ENCODE results near the gene CNGB1. TPM values are rescaled to one million over a fixed set of nuclear protein-coding genes. Genes with fewer than 3 reads are reported as not detected.
"Not testable (repeated sequence)": the region's sequence is repeated elsewhere in the genome, so short reads cannot be mapped to it uniquely, and the experiment has no call there.

The CNGB1 gene
- total and polyA plus RNA-seq, 8 donors = 0.08 to 18.0 (median 0.73) TPM; not detected in 5

DNA sequence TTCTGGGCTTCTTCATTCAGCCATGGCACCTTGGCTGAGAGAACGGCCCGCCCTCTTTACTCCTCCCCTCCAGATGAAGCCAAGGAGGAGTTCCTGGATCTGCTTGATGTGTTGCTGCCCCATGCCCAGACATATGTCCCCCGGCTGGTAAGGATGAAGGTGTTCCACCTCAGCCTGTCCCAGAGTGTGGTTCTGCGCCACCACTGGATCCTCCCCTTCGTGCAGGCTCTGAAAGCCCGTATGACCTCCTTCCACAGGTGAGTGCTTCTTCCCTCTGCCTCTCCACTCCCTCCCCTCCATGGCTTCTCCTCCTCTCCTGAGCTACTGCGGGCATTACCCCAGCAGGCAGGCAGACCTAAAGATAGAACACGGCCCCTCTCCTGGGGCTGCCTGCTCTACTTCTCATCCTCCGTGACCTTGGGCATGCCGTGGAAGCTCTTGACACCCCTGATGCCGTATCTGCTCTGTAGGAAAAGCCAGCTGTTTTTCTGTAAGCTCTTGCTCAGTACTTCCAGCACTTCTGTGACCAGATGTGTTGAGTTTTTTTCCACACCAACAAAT lies 39.0 kb upstream of the CNGB1 start:
- intact Hi-C loops (cut with DNase I; ENCODE audit: low total_unique reads) = loop anchor here (5.0 to 10.0 kb wide), 2 partner anchors 112 to 255 kb away; no protein-coding TSS in a partner anchor
- no peaks in the 10 kb centered on the region for H3K9me3 ChIP-seq
- TF ChIP-seq POLR2AphosphoS5 (IDR thresholded peaks at IDR 0.05) = no peak
- TF ChIP-seq EP300 (IDR thresholded peaks at IDR 0.05) = no peak
- no peak for TF ChIP-seq CTCF (IDR thresholded peaks at IDR 0.05)
- no peak for TF ChIP-seq POLR2A (IDR thresholded peaks at IDR 0.05)
- H3K36me3 ChIP-seq = peaks cover 30 to 59% (median 57%) of the 10 kb centered on the region in 4 donors
- WGBS, 5 donors = 92 to 95% (median 94%) methylated on average over 11 of the region's 11 CpGs
- no peak overlapping the region for H3K4me3 ChIP-seq
- no peak for DNase-seq
- H3K27ac ChIP-seq = no peak overlapping the region
- peaks cover 2 to 3% (median 2%) of the 10 kb centered on the region in 4 donors for H3K4me1 ChIP-seq
- H3K27me3 ChIP-seq = no peaks in the 10 kb centered on the region

DNA sequence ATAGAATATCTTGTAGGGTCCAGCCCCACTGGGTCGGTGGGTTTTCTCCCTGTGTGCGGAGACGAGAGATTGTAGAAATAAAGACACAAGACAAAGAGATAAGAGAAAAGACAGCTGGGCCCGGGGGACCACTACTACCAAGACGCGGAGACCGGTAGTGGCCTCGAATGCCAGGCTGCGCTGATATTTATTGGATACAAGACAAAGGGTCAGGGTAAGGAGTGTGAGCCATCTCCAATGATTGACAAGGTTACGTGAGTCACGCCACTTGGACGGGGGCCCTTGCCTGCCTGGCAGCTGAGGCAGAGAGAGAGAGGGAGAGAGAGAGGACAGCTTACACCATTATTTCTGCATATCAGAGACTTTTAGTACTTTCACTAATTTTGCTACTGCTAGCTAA lies 33.8 kb upstream of the CNGB1 start:
- not testable (repeated sequence) for H3K4me3 ChIP-seq, H3K9me3 ChIP-seq, H3K27me3 ChIP-seq, DNase-seq, H3K27ac ChIP-seq
- peaks cover under 1 to 33% (median 27%) of the 10 kb centered on the region in 4 donors for H3K36me3 ChIP-seq
- intact Hi-C loops (cut with DNase I; ENCODE audit: low total_unique reads) = loop anchor here (10.0 kb wide), 1 partner anchor 250 kb away; no protein-coding TSS in a partner anchor
- H3K4me1 ChIP-seq = peaks cover 11 to 29% (median 23%) of the 10 kb centered on the region in 4 donors
- 82 to 90% (median 86%) methylated on average over 12 of the region's 12 CpGs for WGBS, 5 donors

GRCh38 chr16:58002936-58003335 lies 32.0 kb upstream of the CNGB1 start:
- Histone ChIP-seq H3K4me1 (peaks cover 25 to 47% (median 41%) of the 10 kb centered on the region in 4 donors), H3K36me3 (peaks cover 1 to 35% (median 28%) of the 10 kb centered on the region in 4 donors), H3K9me3 (no peaks in the 10 kb centered on the region), H3K4me3 (no peak overlapping the region), H3K27ac (no peak overlapping the region), H3K27me3 (no peaks in the 10 kb centered on the region)
- intact Hi-C loops (cut with DNase I; ENCODE audit: low total_unique reads) = loop anchor here (10.0 kb wide), 1 partner anchor 248 kb away; no protein-coding TSS in a partner anchor
- no peak for DNase-seq
- no peak for TF ChIP-seq EP300 (IDR thresholded peaks at IDR 0.05)
- TF ChIP-seq POLR2AphosphoS5 (IDR thresholded peaks at IDR 0.05) = no peak
- TF ChIP-seq POLR2A (IDR thresholded peaks at IDR 0.05) = no peak
- TF ChIP-seq CTCF (IDR thresholded peaks at IDR 0.05) = no peak
- 92 to 97% (median 94%) methylated on average over 5 of the region's 5 CpGs for WGBS, 5 donors

DNA sequence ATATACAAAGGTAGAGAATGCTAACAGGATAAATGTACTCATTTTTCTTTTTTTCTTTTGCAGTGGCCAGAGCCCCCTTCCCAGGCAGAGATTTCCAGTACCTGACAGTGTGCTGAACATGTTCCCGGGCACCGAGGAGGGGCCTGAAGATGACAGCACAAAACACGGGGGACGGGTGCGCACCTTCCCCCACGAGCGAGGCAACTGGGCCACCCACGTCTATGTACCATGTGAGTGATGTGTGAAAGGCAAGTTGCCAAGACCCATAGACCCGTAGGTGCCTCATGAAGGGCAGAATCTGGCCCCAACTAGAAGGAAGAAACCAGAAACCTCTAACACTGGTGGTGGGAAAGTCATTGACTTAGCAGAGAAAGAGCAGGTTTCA lies 31.5 kb upstream of the CNGB1 start:
- no peak overlapping the region for H3K27ac ChIP-seq
- no peak overlapping the region for H3K4me3 ChIP-seq
- intact Hi-C loops (cut with DNase I; ENCODE audit: low total_unique reads) = loop anchor here (10.0 kb wide), 1 partner anchor 248 kb away; no protein-coding TSS in a partner anchor
- no peak for TF ChIP-seq EP300 (IDR thresholded peaks at IDR 0.05)
- TF ChIP-seq POLR2AphosphoS5 (IDR thresholded peaks at IDR 0.05) = no peak
- TF ChIP-seq POLR2A (IDR thresholded peaks at IDR 0.05) = no peak
- 81 to 87% (median 82%) methylated on average over 9 of the region's 9 CpGs for WGBS, 5 donors
- no peaks in the 10 kb centered on the region for H3K27me3 ChIP-seq
- peaks cover 25 to 51% (median 44%) of the 10 kb centered on the region in 4 donors for H3K4me1 ChIP-seq
- peaks cover 6 to 37% (median 34%) of the 10 kb centered on the region in 4 donors for H3K36me3 ChIP-seq
- H3K9me3 ChIP-seq = no peaks in the 10 kb centered on the region
- no peak for DNase-seq

GRCh38 chr16:58001781-58002415 lies 31.0 kb upstream of the CNGB1 start:
- H3K4me1 ChIP-seq = peaks cover 25 to 51% (median 44%) of the 10 kb centered on the region in 4 donors
- H3K4me3 ChIP-seq = peak overlapping the region; percentile 60 to 84 (median 73)
- peaks cover 12 to 42% (median 36%) of the 10 kb centered on the region in 4 donors for H3K36me3 ChIP-seq
- WGBS, 5 donors = 24 to 37% (median 28%) methylated on average over 7 to 10 of the region's 10 CpGs
- TF ChIP-seq POLR2AphosphoS5 (IDR thresholded peaks at IDR 0.05) = no peak
- no peak for TF ChIP-seq EP300 (IDR thresholded peaks at IDR 0.05)
- TF ChIP-seq CTCF (IDR thresholded peaks at IDR 0.05) = no peak
- no peak for TF ChIP-seq POLR2A (IDR thresholded peaks at IDR 0.05)
- peak overlapping the region in 4 of 5 donors; percentile 88 to 94 (median 92) for H3K27ac ChIP-seq
- no peak for DNase-seq
- H3K9me3 ChIP-seq = no peaks in the 10 kb centered on the region
- no peaks in the 10 kb centered on the region for H3K27me3 ChIP-seq
- intact Hi-C loops (cut with DNase I; ENCODE audit: low total_unique reads) = loop anchor here (10.0 kb wide), 1 partner anchor 247 kb away; no protein-coding TSS in a partner anchor
